ENCODE data around the gene CDK1. TPM values are rescaled to one million over a fixed set of nuclear protein-coding genes. Genes with fewer than 3 reads are reported as not detected.

Gene CDK1
- polyA plus RNA-seq, 2 of the 4 experiments (the other 2 are of a cell fraction), result 97.1 to 109 TPM

DNA sequence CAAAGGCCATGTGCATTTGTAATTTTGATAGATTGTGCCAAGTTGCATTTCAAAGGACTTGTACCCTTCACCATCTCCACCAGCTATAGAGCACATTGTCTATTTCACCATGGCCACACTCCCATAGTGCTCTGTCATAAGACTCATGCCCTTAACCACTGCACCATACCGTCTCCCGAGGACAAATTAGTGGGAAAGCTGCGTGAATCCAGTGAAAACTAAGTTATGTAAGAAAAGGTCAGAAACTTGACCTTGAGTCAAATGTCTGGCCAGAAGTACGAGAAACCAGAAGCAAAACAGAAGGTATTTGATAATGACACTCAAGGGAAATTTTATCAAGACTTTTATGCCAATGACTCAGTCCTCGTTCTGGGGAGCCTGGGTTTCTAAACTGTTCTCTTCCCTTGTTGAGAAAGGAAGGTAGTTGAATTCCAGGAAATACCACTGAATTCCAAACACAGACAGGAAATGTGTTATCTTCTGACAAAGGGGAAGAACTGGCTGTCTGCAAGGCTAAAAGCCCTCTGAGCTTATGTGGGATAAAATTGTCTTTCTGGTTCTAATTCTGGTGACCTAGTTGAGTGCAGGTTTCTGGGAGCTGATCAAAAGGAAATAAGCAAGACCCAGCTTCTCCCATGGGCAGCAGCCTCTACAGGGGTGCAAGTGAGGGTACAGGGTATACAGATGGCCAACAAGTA lies 49.7 kb downstream of the CDK1 start:
- H3K4me3 ChIP-seq, result no peak overlapping the region
- no peak for FAIRE-seq
- no peak for ATAC-seq
- H3K4me2 ChIP-seq, result no peak overlapping the region
- POLR2A ChIA-PET, result no interaction called here
- no peak for DNase-seq (ENCODE audit: low read depth in 1 of 2, low spot score in 1 of 2)
- no peak overlapping the region for H3K27ac ChIP-seq
- H3K9me3 ChIP-seq, result no peaks in the 10 kb centered on the region
- 61% methylated on average over 5 of the region's 5 CpGs for WGBS (ENCODE audit: missing lambda C conversion rate)
- 0 out of 3 replicates have a peak, but pooled peaks cover 3% of the 10 kb centered on the region for H3K4me1 ChIP-seq
- CTCF ChIA-PET, result interaction anchor here (1.2 to 1.9 kb wide), 2 partner anchors 9 to 114 kb away, joined by 4 to 6 read pairs; no protein-coding TSS in a partner anchor
- TF ChIP-seq FOSL2 (IDR thresholded peaks at IDR 0.05) (no peak), FOSL2 (CRISPR knock-in tag; IDR thresholded peaks at IDR 0.05) (no peak), CHD2 (IDR thresholded peaks at IDR 0.05; ENCODE audit: low read length, partially characterized antibody) (no peak), SMC3 (IDR thresholded peaks at IDR 0.05) (no peak), MAZ (IDR thresholded peaks at IDR 0.05; ENCODE audit: borderline replicate concordance, low read depth, low read length) (no peak), RAD21 (conservative IDR thresholded peaks at IDR 0.05 in 1 of 2, IDR thresholded peaks at IDR 0.05 in 1 of 2) (no peak), EHF (CRISPR knock-in tag; IDR thresholded peaks at IDR 0.05) (no peak), HDAC2 (IDR thresholded peaks at IDR 0.05) (no peak), ESRRA (IDR thresholded peaks at IDR 0.05; ENCODE audit: borderline replicate concordance, low read length) (no peak), EP300 (IDR thresholded peaks at IDR 0.05) (no peak), ZNF302 (CRISPR knock-in tag; IDR thresholded peaks at IDR 0.05) (no peak), NPAS2 (CRISPR knock-in tag; IDR thresholded peaks at IDR 0.05; ENCODE audit: borderline replicate concordance) (no peak), MAFK (IDR thresholded peaks at IDR 0.05; ENCODE audit: partially characterized antibody) (no peak), FOXS1 (CRISPR knock-in tag; IDR thresholded peaks at IDR 0.05) (no peak)
- TF ChIP-seq, protein P1, sequence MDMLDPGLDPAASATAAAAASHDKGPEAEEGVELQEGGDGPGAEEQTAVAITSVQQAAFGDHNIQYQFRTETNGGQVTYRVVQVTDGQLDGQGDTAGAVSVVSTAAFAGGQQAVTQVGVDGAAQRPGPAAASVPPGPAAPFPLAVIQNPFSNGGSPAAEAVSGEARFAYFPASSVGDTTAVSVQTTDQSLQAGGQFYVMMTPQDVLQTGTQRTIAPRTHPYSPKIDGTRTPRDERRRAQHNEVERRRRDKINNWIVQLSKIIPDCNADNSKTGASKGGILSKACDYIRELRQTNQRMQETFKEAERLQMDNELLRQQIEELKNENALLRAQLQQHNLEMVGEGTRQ (IDR thresholded peaks at IDR 0.05), result no peak
- TF ChIP-seq, protein P2, sequence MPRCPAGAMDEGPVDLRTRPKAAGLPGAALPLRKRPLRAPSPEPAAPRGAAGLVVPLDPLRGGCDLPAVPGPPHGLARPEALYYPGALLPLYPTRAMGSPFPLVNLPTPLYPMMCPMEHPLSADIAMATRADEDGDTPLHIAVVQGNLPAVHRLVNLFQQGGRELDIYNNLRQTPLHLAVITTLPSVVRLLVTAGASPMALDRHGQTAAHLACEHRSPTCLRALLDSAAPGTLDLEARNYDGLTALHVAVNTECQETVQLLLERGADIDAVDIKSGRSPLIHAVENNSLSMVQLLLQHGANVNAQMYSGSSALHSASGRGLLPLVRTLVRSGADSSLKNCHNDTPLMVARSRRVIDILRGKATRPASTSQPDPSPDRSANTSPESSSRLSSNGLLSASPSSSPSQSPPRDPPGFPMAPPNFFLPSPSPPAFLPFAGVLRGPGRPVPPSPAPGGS (IDR thresholded peaks at IDR 0.05), result no peak
- TF ChIP-seq, protein P3, sequence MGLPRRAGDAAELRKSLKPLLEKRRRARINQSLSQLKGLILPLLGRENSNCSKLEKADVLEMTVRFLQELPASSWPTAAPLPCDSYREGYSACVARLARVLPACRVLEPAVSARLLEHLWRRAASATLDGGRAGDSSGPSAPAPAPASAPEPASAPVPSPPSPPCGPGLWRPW (IDR thresholded peaks at IDR 0.05), result no peak

DNA sequence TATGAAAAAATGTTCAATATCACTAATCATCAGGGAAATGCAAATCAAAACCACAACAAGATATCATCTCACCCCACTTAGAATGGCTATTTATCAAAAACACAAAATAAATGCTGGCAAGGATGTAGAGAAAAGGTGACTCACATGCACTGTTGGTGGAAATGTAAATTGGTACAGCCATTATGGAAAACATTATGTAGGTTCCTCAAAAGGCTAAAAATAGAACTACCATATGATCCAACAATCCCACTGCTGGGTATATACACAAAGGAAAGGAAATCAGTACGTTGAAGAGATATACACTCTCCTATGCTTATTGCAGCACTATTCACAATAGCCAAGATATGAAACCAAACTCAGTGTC lies 50.2 kb downstream of the CDK1 start:
- 54% methylated on average over 1 of the region's 1 CpG for WGBS (ENCODE audit: missing lambda C conversion rate)
- DNase-seq (ENCODE audit: low read depth in 1 of 2, low spot score in 1 of 2), result no peak
- TF ChIP-seq RCOR1 (IDR thresholded peaks at IDR 0.05; ENCODE audit: low read depth, low read length) (no peak), MAX (IDR thresholded peaks at IDR 0.05) (no peak), ZC3H11A (IDR thresholded peaks at IDR 0.05) (no peak), HOXB13 (CRISPR knock-in tag; IDR thresholded peaks at IDR 0.05; ENCODE audit: low read depth) (no peak), KDM1A (IDR thresholded peaks at IDR 0.05; ENCODE audit: low read depth) (no peak), GATA3 (IDR thresholded peaks at IDR 0.05; ENCODE audit: borderline replicate concordance) (no peak), RAD21 (conservative IDR thresholded peaks at IDR 0.05 in 1 of 2, IDR thresholded peaks at IDR 0.05 in 1 of 2) (no peak), HEYL (CRISPR knock-in tag; IDR thresholded peaks at IDR 0.05) (no peak), NPAS2 (CRISPR knock-in tag; IDR thresholded peaks at IDR 0.05; ENCODE audit: borderline replicate concordance) (no peak), KDM5A (IDR thresholded peaks at IDR 0.05) (no peak), ESRRA (IDR thresholded peaks at IDR 0.05; ENCODE audit: borderline replicate concordance, low read length) (no peak), ZFP36 (IDR thresholded peaks at IDR 0.05; ENCODE audit: borderline replicate concordance, partially characterized antibody) (no peak), PHF8 (IDR thresholded peaks at IDR 0.05; ENCODE audit: borderline replicate concordance, low read depth) (no peak)
- TF ChIP-seq, protein P4, sequence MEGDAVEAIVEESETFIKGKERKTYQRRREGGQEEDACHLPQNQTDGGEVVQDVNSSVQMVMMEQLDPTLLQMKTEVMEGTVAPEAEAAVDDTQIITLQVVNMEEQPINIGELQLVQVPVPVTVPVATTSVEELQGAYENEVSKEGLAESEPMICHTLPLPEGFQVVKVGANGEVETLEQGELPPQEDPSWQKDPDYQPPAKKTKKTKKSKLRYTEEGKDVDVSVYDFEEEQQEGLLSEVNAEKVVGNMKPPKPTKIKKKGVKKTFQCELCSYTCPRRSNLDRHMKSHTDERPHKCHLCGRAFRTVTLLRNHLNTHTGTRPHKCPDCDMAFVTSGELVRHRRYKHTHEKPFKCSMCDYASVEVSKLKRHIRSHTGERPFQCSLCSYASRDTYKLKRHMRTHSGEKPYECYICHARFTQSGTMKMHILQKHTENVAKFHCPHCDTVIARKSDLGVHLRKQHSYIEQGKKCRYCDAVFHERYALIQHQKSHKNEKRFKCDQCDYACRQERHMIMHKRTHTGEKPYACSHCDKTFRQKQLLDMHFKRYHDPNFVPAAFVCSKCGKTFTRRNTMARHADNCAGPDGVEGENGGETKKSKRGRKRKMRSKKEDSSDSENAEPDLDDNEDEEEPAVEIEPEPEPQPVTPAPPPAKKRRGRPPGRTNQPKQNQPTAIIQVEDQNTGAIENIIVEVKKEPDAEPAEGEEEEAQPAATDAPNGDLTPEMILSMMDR (IDR thresholded peaks at IDR 0.05), result no peak
- TF ChIP-seq, protein P2 (IDR thresholded peaks at IDR 0.05), result no peak
- TF ChIP-seq, protein P5, sequence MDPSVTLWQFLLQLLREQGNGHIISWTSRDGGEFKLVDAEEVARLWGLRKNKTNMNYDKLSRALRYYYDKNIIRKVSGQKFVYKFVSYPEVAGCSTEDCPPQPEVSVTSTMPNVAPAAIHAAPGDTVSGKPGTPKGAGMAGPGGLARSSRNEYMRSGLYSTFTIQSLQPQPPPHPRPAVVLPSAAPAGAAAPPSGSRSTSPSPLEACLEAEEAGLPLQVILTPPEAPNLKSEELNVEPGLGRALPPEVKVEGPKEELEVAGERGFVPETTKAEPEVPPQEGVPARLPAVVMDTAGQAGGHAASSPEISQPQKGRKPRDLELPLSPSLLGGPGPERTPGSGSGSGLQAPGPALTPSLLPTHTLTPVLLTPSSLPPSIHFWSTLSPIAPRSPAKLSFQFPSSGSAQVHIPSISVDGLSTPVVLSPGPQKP (IDR thresholded peaks at IDR 0.05; ENCODE audit: low read depth, low read length), result no peak
- CTCF ChIA-PET, result interaction anchor here (1.2 to 1.9 kb wide), 2 partner anchors 10 to 114 kb away, joined by 4 to 6 read pairs; no protein-coding TSS in a partner anchor
- ATAC-seq, result no peak
- no peaks in the 10 kb centered on the region for H3K9me3 ChIP-seq
- H3K4me1 ChIP-seq, result 0 out of 3 replicates have a peak, but pooled peaks cover 3% of the 10 kb centered on the region
- H3K4me2 ChIP-seq, result no peak overlapping the region
- no peak for FAIRE-seq
- no peak overlapping the region for H3K4me3 ChIP-seq
- H3K27ac ChIP-seq, result no peak overlapping the region
- POLR2A ChIA-PET, result no interaction called here

Measured in A549 (cell line).